H1 (cell line): ENCODE data around the gene ZNF608. TPM values are rescaled to one million over a fixed set of nuclear protein-coding genes. Genes with fewer than 3 reads are reported as not detected.

Source experiments
- BRCA1 ChIP-seq: IDR thresholded peaks from 2 replicates; pipeline ENCODE4 v1.6.1; 2012; ENCODE audit warnings: low read depth, low read length, improper control_type of control experiment
- CHD2 ChIP-seq: IDR thresholded peaks from 2 replicates; pipeline ENCODE4 v1.6.1; 2012; ENCODE audit warnings: low read length, improper control_type of control experiment
- RXRA ChIP-seq: IDR thresholded peaks from 2 replicates; pipeline ENCODE4 v1.6.1; 2011; ENCODE audit warnings: low read depth, mild to moderate bottlenecking, low read length, moderate library complexity; ENCODE audit not compliant: insufficient read depth
- SIRT6 ChIP-seq: IDR thresholded peaks from one replicate; pipeline ENCODE4 v1.7.1; 2012; ENCODE audit warnings: low read length, inconsistent platforms
- TAF1 ChIP-seq: IDR thresholded peaks from 2 replicates; pipeline ENCODE4 v1.6.1; 2011; ENCODE audit warnings: mild to moderate bottlenecking, low read depth, low read length
- ZNF274 ChIP-seq: IDR thresholded peaks from 2 replicates; pipeline ENCODE4 v1.7.0; 2012; ENCODE audit warnings: low read length, borderline replicate concordance; ENCODE audit errors: extremely low read depth
- polyA plus RNA-seq, 7 experiments: library from polyadenylated mRNA; depleted of rRNA in 3 of 7; stranded (reverse) in 5 of 7; unstranded in 2 of 7; fragments of >200 nt in 5 of 7; fragments of 200-250 nt in 2 of 7; gene quantifications; 1 replicate in 5 of 7; 2 replicates in 1 of 7; 4 replicates in 1 of 7; pipeline versions ENCODE4 v1.2.1 to v1.2.3, GENCODE V29; 2011 to 2013; ENCODE audit warnings: missing spikeins in 2 of 7, mixed read lengths in 2 of 7
- total RNA-seq: library from RNA; stranded (reverse); fragmentation: NEBNext Ultra II Directional; extraction: Animal tissue kit (Norgen Biotek cat#: 25700); gene quantifications from 2 replicates; pipeline ENCODE4 v1.2.1, GENCODE V29; 2021

ZNF608 gene
- total and polyA plus RNA-seq, 2 of the 8 experiments (the other 6 are each of a cell fraction or from before 2014, with no cell fraction given), result 17.2 to 40.8 TPM

- TF ChIP-seq BRCA1 (no peak), SIRT6 (no peak), TAF1 (no peak), CHD2 (no peak), ZNF274 (no peak), RXRA (no peak)
- TF ChIP-seq, all 59 proteins: peak for 0
These were observed 18.1 kb upstream of the ZNF608 start (continued) for GRCh38 chr5:124764585-124764984.
